HG03469 (cell line): ENCODE results near the gene UBE2Q2.
"Not testable (repeated sequence)": the region's sequence is repeated elsewhere in the genome, so short reads cannot be mapped to it uniquely, and the experiment has no call there.

Experiments
- ATAC-seq: cut with Tn5 transposase; IDR thresholded peaks from one replicate; pipeline ENCODE4 v1.9.1; 2021; ENCODE audit warnings: mild to moderate bottlenecking, moderate library complexity, moderate number of reproducible peaks; ENCODE audit not compliant: unreplicated experiment

The UBE2Q2 gene

GRCh38 chr15:75864213-75865059 lies 21.2 kb downstream of the UBE2Q2 start:
- no peak for ATAC-seq

- not testable (repeated sequence) for ATAC-seq
These were observed 22.8 kb downstream of the UBE2Q2 start for GRCh38 chr15:75866045-75866444.

- ATAC-seq = no peak
These were observed 23.7 kb downstream of the UBE2Q2 start for GRCh38 chr15:75866916-75867315.

- no peak for ATAC-seq
These were observed 24.2 kb downstream of the UBE2Q2 start for GRCh38 chr15:75867449-75867848.

GRCh38 chr15:75868019-75868418 lies 24.8 kb downstream of the UBE2Q2 start:
- no peak for ATAC-seq

GRCh38 chr15:75869446-75869845 lies 26.2 kb downstream of the UBE2Q2 start:
- no peak for ATAC-seq

- not testable (repeated sequence) for ATAC-seq
These were observed 28.3 kb downstream of the UBE2Q2 start for GRCh38 chr15:75871589-75871988.

GRCh38 chr15:75872403-75872990 lies 29.2 kb downstream of the UBE2Q2 start:
- ATAC-seq = no peak

- ATAC-seq = no peak
These were observed 40.8 kb downstream of the UBE2Q2 start for GRCh38 chr15:75884041-75884440.

GRCh38 chr15:75887178-75887577 lies 43.9 kb downstream of the UBE2Q2 start:
- no peak for ATAC-seq

GRCh38 chr15:75891895-75892294 lies 48.6 kb downstream of the UBE2Q2 start:
- no peak for ATAC-seq

- no peak for ATAC-seq
These were observed 52.5 kb downstream of the UBE2Q2 start for GRCh38 chr15:75895731-75896130.

- ATAC-seq = no peak
These were observed 57.3 kb downstream of the UBE2Q2 start for GRCh38 chr15:75900577-75900976.

GRCh38 chr15:75902129-75902557 lies 58.9 kb downstream of the UBE2Q2 start:
- no peak for ATAC-seq

- peak; percentile 82 for ATAC-seq
These were observed 60.3 kb downstream of the UBE2Q2 start, which contains the start of gene FBXO22 for GRCh38 chr15:75903331-75904239. FBXO22 (plus strand) TSS chr15:75903878; CDS start chr15:75903964, 86 bp downstream.

- ATAC-seq = no peak
These were observed 62.0 kb downstream of the UBE2Q2 start for GRCh38 chr15:75905231-75905630.

GRCh38 chr15:75910355-75910754 lies 67.1 kb downstream of the UBE2Q2 start:
- not testable (repeated sequence) for ATAC-seq

GRCh38 chr15:75916978-75917377 lies 73.7 kb downstream of the UBE2Q2 start:
- no peak for ATAC-seq

GRCh38 chr15:75918135-75918534 lies 74.9 kb downstream of the UBE2Q2 start:
- no peak for ATAC-seq

GRCh38 chr15:75920079-75920478 lies 76.8 kb downstream of the UBE2Q2 start:
- ATAC-seq = no peak
